Fibroblast of peridontal ligament (primary cell): ENCODE results near the gene CDK2.

Experiments
- DNase-seq: peaks from one replicate; pipeline ENCODE4 v3.0.0-alpha.2; 2010; ENCODE audit errors: extremely low read depth

The CDK2 gene

GRCh38 chr12:55937981-55938380 lies 28.6 kb upstream of the CDK2 start:
- DNase-seq = no peak

- no peak for DNase-seq
Measured at GRCh38 chr12:55938826-55939501, 27.7 kb upstream of the CDK2 start.

- peak; percentile 85 for DNase-seq
Measured at GRCh38 chr12:55940065-55940732, 26.4 kb upstream of the CDK2 start.

- no peak for DNase-seq
Measured at GRCh38 chr12:55942055-55942454, 24.6 kb upstream of the CDK2 start.

- DNase-seq = no peak
Measured at GRCh38 chr12:55942577-55943136, 24.0 kb upstream of the CDK2 start.

- DNase-seq = no peak
Measured at GRCh38 chr12:55946553-55946952, 20.1 kb upstream of the CDK2 start.

DNA sequence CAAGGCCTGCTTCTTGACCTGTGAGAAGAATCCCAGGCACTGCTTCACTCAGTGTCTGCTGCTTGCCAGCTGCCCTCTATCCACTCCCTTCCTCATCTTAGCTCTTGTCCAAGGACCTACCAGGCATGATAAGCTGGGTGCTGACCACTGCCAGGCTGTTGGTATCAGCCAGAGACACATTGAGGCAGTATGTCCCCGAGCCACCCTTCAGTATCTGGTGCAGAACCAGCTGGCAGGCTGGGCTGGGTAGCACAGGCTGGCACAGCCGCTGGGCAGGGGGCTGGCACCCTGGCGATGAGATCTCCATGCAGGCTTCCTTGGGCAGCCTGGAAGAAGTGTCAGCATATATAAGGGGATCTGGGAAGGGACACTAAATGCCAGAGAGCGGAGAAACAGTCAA lies 11.3 kb upstream of the CDK2 start:
- DNase-seq = no peak

DNA sequence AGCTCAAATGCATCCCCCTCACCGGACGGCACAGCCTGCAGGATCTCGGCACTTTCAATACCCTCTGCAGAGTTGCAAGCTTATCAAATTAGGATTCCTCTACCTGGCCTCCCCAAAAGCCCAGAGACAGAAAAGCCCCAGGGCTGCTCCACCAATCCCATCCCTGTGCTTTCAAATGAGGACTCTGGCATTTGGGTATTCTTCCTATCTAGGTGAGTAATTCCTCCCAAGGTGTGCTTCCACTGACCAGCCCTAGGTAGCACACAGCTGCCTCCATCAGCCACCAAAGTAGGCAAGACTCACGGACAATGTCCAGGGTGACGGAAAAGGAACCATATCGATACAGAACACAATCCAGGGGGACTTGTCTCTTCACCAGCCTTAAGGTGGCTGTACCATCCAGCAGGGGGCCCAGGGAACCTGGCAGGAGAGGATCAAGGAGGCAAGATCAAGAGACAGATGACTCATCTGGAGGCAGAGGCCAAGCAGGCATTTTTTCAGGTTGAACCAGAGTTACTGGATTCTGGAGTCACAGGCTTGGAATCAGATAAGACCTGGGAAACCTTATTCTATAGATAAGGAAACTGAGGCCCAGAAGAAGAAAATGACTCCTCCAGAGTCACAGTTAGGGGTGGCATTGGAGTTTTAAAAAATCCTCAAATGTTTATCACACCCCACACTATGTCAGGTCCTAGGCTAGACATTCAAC lies 10.7 kb upstream of the CDK2 start:
- DNase-seq = peak; percentile 35

DNA sequence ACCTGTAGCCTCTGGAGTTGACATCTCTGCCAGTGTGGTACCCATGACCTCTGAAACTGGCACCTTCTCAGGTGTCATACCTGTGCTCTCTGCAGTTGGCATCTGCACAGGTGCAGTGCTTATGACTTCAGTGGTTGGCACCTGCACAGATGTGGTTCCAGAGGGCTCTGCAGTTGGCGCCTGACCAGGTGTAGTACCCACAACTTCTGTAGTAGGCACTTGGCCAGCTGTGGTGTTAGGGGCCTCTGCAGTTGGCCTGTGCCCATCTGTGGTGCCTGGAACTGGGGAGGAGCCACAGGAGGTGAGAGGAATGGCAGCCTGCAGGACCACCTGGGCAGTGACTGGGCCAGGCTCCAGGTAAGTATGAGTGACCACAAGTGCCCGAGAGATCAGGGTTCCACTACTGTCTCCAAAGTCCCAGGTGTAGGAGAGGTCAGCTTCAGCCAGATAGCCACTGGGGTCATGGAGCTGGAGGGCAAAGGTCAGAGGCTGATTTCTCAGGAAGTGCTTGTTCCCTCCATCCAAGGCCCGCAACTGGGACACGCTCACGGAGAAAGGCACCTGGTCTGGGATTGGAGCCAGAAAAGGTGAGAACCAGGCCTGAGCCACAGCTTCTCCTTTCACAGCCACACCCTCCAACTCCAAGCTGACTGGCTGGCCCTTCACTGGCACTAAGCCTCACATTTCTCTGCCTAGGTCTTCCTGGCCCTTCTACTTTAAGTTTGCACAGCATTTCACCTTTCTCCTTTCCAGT lies 9.3 kb upstream of the CDK2 start:
- no peak for DNase-seq

- DNase-seq = no peak
Measured at GRCh38 chr12:55963760-55964159, 2.9 kb upstream of the CDK2 start.

DNA sequence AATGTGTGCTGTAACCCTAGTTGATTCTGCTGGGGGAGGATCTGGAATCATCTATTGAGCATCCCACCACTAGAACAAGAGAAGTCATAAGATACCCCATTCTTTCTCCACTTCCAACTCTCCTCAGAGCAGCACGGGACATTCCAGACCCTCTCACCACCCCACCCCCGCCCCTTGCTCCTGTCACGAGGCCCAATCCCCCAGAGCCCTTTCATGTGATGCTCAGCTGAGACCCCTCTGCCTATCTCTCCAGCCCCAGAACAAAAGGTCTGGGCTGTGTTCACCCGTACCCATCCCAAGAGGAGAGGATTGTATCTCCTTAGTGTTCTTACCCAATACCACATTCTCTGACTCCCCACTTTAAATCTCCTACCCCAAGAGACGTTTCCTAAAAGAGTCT lies 1.4 kb upstream of the CDK2 start:
- DNase-seq = no peak

GRCh38 chr12:55965941-55966407 lies 656 bp upstream of the CDK2 start, which contains the start of gene PMEL:
Gene PMEL, minus strand, starts transcription at chr12:55966042. Its CDS starts 31 bp downstream, at chr12:55966011.
- peak; percentile 26 for DNase-seq

DNA sequence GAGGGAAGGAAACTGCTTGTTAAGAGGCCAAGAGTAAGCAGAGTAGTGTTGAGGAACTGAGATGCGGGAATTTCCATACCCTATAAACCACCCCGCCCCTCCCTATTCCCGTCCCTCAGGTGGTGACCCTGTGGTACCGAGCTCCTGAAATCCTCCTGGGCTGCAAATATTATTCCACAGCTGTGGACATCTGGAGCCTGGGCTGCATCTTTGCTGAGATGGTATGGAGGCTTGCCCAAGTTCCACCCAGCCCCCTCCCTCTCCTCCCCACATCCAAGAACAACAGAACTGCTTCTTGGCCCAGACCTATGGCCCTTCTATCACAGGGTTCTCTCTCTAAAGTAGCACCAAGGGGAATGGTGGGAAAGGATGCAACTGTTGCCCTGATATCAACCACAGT lies 2.7 kb downstream of the CDK2 start:
- no peak for DNase-seq

- DNase-seq = peak; percentile 35
Measured at GRCh38 chr12:55970775-55971174, 4.1 kb downstream of the CDK2 start.

- DNase-seq = peak; percentile 55
Measured at GRCh38 chr12:55972042-55972441, 5.4 kb downstream of the CDK2 start.

- no peak for DNase-seq
Measured at GRCh38 chr12:55972456-55972855, 5.8 kb downstream of the CDK2 start.

- DNase-seq = no peak
Measured at GRCh38 chr12:55972911-55973598, 6.4 kb downstream of the CDK2 start.

DNA sequence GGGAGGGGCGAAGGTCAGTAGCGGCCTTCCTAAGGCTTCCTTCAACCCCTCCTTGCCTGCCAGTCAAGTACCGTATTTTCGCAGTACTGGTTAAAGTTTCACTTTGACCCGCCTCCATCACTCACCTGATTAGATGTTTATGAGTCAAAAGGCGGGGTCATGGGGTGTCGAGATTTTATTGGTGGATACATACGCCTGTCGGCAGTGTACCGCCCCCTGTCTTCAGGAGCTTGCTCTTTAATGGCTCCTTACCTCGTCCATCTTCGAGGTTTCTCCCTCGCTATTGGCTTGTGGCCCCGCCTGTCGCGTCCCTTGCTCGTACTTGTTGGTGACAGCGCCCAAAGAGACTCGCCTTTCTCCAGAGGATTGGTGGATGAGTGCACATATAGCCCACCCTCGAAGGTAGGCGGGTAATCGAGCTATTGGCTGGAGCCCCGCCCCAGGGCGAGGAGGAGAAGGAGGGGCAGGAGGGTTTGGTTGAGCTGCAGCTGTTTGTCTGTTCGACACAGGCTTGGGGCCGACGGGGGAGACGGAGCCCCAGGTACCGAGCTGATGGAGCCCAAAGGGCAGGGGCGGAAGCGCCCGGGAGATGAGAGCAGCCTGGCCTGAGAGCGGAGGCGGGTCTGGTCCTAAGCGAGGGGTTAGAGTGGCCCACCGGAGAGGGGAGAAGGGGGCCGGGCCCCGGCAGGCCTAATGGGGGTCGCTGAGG lies 7.1 kb downstream of the CDK2 start, which contains the start of gene RAB5B:
RAB5B (plus strand) TSS at position 480 of the 709 bp plus-strand sequence. CDS start 12,883 bp downstream, outside the sequence.
- peak; percentile 100 for DNase-seq

- peak; percentile 35 for DNase-seq
Measured at GRCh38 chr12:55974308-55974730, 7.7 kb downstream of the CDK2 start.

DNA sequence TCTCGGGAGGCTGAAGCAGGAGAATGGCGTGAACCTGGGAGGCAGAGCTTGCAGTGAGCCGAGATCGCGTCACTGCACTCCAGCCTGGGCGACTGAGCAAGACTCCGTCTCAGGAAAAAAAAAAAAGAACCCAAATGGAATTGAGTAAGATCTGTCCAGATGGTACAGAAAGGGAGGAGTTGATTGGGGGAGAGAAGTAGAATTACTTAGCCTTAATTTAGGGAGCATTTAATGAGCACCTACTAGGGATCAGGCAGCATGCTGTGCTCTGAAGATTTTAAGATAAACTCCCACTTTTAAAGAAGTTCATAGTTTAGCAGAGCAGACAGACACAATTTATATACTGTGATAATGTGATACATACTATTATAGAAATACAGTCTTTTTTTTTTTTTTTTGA lies 11.8 kb downstream of the CDK2 start:
- no peak for DNase-seq
